ENCODE results near the gene CFAP61.
"Not testable (repeated sequence)": the region's sequence is repeated elsewhere in the genome, so short reads cannot be mapped to it uniquely, and the experiment has no call there.

The CFAP61 gene

DNA sequence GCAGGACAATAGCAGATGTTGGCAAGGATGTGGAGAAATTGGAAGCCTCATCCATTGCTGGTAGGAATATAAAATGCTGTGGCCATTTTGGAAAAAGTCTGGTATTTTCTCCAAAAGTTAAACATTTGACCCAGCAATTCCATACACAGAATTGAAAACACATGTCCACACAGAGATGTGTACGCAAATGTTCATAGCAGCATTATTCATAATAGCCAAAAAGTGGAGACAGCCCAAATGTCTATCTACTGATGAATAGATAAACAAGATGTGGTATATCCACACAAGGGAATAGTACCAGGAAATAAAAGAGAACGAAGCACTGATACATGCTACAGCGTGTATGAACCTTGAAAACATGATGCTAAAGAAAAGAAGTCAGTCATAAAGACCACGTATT lies 40.5 kb downstream of the CFAP61 start:
- DNase-seq (ENCODE audit: low read depth in 2 of 2), result peak in 1 of 2 experiments; percentile 1

DNA sequence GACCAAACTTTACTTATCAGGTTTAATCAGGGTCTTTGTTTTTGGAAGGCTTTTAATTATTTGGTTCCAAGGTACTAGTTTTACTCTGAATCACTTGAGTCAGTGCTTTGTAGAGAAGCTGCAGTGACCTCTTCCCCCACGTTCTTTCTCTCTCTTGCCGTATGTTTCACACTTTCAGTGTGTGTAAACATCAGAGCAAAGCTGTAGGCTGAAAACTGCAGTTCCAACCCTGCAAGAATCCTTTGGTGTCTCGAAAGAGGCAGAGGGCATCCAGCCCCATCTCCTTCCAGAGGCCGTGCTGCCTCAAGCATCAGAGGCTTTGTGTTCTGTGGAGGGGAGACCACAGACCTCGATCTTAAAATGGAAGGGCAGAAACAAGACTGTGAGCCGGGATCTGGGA lies 42.1 kb downstream of the CFAP61 start:
- no peak for DNase-seq (ENCODE audit: low read depth in 2 of 2)

DNA sequence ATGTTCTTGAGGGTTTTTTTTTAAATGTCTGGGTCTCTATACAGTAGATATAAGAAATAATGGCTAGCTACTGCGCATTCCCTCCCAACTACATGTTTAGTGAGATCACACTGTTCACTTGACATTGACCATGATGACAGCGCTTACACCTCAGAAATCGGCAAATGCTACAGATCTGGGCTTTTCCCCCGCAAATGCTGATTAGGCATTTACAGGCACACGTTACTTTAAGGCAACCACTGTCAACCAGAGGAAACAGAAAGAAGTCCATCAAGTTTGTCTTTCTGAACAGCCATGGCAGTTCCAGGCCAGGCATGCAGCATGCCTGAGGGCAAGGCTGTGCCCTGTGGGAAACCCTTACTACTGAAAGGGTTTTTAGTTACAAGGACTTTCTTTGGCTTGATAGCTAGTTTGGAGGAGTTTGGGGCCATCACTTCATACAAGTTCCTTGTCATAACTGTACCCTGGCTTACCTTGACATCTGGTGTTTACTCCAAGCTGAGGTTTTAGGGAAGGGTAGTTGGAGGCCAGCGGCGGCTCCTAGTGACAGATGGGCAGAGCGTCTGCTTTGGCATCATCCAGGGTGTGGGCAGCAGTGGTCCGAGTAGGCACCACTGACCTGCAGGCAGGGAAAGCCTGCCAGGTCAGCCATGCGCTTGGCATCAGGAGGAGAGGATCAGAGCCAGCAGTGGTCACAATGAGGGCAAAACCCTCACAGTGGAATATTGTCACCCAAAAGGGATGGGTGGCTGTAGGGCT lies 43.0 kb downstream of the CFAP61 start:
- DNase-seq (ENCODE audit: low read depth in 2 of 2), result no peak

- DNase-seq (ENCODE audit: low read depth in 2 of 2), result no peak
These were observed 44.1 kb downstream of the CFAP61 start for GRCh38 chr20:20096421-20096820.

DNA sequence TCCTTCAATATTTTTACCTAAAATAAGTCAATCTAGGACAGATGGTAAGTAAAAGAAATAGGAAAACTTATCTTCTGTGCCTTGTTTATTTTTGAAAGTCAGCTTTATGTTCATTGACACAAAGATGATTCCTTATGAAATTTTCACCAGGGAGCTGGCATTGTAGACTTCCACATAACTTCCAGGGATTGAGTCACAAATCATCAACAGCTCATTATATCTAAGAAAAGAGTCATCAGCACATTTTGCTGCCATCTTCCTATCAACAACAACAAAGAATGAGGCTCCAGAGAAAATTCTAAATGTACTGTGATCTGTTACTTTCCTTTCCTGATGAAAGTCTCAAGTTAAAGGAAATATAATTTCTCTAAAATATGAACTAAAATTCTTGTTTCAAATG lies 48.5 kb downstream of the CFAP61 start:
- no peak for DNase-seq (ENCODE audit: low read depth in 2 of 2)

DNA sequence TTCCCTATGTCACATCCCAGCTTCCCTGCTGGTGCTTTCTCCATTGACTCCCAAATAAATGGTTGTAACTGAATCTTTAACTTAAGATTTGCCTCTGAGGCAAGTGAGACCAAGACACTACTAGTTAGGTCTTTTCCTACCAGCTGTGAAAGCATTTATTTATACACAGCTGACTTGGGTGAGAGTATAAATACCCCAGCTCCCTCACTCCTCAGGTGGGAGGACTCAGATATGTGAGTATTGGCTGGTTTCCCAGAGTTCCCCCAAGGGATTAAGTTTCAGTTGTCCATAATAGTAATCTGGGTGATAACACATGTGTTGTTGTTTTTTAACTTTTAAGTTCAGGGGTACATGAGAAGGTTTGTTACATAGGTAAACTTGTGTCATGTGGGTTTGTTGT lies 49.8 kb downstream of the CFAP61 start:
- DNase-seq (ENCODE audit: low read depth in 2 of 2), result no peak

DNA sequence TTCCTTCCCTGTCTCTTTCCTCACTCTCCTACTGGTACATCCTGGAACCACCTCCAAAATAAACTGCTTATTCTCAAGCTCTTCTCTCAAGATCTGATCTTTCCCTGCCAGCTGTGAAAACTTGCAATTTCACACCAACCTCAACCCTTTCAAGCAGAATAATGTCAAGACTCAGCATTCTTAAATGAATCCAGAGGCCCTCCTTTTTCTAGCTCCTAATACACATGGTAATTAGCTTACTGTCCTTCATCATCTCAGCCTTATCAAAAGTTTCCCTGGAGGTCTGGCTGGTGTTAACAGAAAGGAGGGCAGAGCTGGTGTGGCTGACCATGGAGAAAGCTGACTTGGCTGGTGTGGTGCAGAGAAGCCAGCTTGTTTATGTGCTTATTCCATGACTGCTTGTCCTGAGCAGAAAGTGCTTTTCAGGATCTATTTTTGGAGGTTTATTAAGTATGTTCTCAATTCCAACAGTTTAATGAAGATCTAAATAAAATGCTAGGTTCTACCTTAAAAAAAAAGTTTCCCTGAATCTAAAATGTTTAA lies 50.5 kb downstream of the CFAP61 start:
- DNase-seq (ENCODE audit: low read depth in 2 of 2), result no peak

GRCh38 chr20:20103486-20103885 lies 51.2 kb downstream of the CFAP61 start:
- DNase-seq (ENCODE audit: low read depth in 2 of 2), result no peak

GRCh38 chr20:20123187-20123586 lies 70.9 kb downstream of the CFAP61 start:
- not testable (repeated sequence) for DNase-seq (ENCODE audit: low read depth in 2 of 2)

GRCh38 chr20:20130399-20130798 lies 78.1 kb downstream of the CFAP61 start:
- DNase-seq (ENCODE audit: low read depth in 2 of 2), result no peak

- no peak for DNase-seq (ENCODE audit: low read depth in 2 of 2)
These were observed 82.7 kb downstream of the CFAP61 start for GRCh38 chr20:20134941-20135575.

- no peak for DNase-seq (ENCODE audit: low read depth in 2 of 2)
These were observed 84.0 kb downstream of the CFAP61 start for GRCh38 chr20:20136313-20136712.

- DNase-seq (ENCODE audit: low read depth in 2 of 2), result no peak
These were observed 85.5 kb downstream of the CFAP61 start for GRCh38 chr20:20137851-20138250.

GRCh38 chr20:20138301-20139064 lies 86.2 kb downstream of the CFAP61 start:
- DNase-seq (ENCODE audit: low read depth in 2 of 2), result no peak

DNA sequence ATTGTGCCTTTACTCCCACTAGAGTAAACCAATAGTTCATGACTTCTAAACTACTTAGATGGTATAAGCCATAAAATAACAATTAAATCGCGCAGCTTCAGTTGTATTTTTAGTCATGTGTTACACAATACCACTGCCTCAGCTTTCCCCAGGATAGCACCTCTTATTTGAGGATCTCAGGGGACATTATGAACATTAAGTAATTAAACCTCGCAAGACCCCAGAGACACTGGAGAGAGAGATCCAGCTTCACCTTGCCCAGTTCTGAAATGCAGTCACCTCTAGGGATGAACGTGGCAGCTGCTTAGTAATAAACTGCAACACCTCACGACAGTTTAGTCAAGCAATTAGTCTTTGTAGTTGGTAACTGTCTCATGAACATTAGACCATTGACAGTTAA lies 87.1 kb downstream of the CFAP61 start:
- no peak for DNase-seq (ENCODE audit: low read depth in 2 of 2)

DNA sequence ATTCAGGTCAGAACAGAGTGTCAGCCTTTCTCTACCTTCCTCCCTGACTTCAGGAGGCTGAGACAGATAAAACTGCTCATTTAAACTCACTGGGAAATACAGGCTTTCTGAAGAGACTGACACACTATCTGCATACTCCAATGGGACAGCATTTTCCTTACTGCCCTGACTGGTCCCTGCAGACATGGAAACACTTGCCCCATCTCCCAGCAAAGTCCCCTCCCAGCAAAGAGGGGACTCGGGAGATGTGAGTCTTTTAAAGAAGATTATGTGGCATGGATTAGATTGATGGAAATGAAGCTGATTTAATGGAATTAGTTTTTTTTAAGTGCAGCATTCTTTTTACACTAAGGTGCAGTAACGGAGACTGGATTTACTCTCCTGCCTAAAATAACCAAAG lies 90.8 kb downstream of the CFAP61 start:
- DNase-seq (ENCODE audit: low read depth in 2 of 2), result no peak

GRCh38 chr20:20143646-20144045 lies 91.3 kb downstream of the CFAP61 start:
- no peak for DNase-seq (ENCODE audit: low read depth in 2 of 2)

- no peak for DNase-seq (ENCODE audit: low read depth in 2 of 2)
These were observed 96.4 kb downstream of the CFAP61 start for GRCh38 chr20:20148779-20149178.

- DNase-seq (ENCODE audit: low read depth in 2 of 2), result no peak
These were observed 97.9 kb downstream of the CFAP61 start for GRCh38 chr20:20150241-20150640.

DNA sequence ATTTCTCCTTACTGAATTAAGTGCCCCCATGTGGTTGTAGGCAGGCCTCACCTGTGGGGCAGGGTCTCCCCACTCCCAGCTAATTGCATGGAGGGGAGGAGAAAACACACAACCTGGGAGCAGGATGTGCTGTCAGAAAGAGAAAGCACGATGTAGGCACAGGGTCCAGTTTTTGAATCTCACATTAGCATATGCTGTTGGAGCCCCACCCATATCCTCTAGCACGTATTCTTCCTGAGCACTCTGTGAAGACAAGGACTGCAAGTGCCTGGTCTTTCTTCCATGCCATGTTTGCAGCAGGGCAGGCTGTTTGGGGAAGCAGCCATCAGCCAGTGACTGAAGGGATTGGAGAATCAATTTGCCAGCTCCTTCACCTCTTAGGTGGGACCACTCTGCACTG lies 108.2 kb downstream of the CFAP61 start:
- DNase-seq (ENCODE audit: low read depth in 2 of 2), result no peak

DNA sequence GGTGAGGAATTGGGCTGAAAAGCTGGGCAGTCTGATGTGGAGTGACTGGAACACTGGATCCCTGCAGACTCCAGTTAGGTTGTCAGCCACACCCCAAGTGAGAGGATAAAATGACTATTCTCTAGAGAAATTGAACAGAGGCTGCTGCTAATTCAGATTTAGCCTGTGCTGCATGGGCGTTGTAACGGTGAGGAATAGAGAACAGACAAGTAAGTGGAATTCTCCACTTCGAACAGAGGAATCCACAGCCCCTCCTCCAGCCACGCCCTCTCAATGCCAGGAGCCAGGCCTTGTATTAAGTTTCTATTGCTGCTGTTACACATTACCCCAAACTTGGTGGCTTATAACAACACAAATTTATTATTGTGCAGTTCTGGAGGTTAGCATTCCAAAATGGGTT lies 109.3 kb downstream of the CFAP61 start:
- DNase-seq (ENCODE audit: low read depth in 2 of 2), result no peak

- DNase-seq (ENCODE audit: low read depth in 2 of 2), result no peak
These were observed 115.4 kb downstream of the CFAP61 start for GRCh38 chr20:20167698-20168097.

- no peak for DNase-seq (ENCODE audit: low read depth in 2 of 2)
These were observed 120.9 kb downstream of the CFAP61 start for GRCh38 chr20:20173254-20173653.
